Caco-2 (cell line): ENCODE data around the gene UGT1A5. TPM values are rescaled to one million over a fixed set of nuclear protein-coding genes. Genes with fewer than 3 reads are reported as not detected.

Experiments
- BruUV-seq: library from RNA; stranded (reverse); fragments of 400-500 nt; replicated peaks from 2 replicates; lab custom pipeline; 2021; lab: Mats Ljungman, UMichigan
- CTCF ChIA-PET: fragments of 300-600 bp; sonication (Branson Sonifier 250); formaldehyde crosslinking; loops from one replicate; lab custom pipeline; 2022; ENCODE audit warnings: antibody characterized with exemption; lab: Charles Lee
- POLR2A ChIA-PET: fragments of 300-600 bp; sonication (Branson Sonifier 250); formaldehyde crosslinking; loops from one replicate; lab custom pipeline; 2022; ENCODE audit warnings: antibody characterized with exemption; lab: Charles Lee
- DNase-seq, 2 experiments: peaks; one replicate each; pipeline versions ENCODE4 v3.0.0 to v3.0.0-alpha.2; 2020 to 2022
- H3K27me3 ChIP-seq: replicated peaks from 2 replicates; pipeline ENCODE4 v1.6.0; 2011; ENCODE audit warnings: low read length; ENCODE audit not compliant: control insufficient read depth, insufficient read depth
- H3K36me3 ChIP-seq: 2 replicates; pipeline ENCODE4 v1.5.1; 2011; ENCODE audit warnings: low read length; ENCODE audit not compliant: control insufficient read depth, insufficient read depth
- H3K4me1 ChIP-seq: fragments of 250-450 bp; sonication (Bioruptor Pico); 2 replicates; pipeline ENCODE4 v1.5.1; 2020; ENCODE audit warnings: mild to moderate bottlenecking
- H3K4me3 ChIP-seq: 2 replicates; pipeline ENCODE4 v1.5.1; 2011; ENCODE audit warnings: low read depth, mild to moderate bottlenecking, control low read depth, low read length
- H3K9me3 ChIP-seq: fragments of 250-450 bp; sonication (Bioruptor Pico); 2 replicates; pipeline ENCODE4 v1.5.1; 2020; ENCODE audit warnings: mild to moderate bottlenecking, moderate library complexity
- H3K27ac Mint-ChIP-seq: one replicate; pipeline ENCODE4 v1.8.0; 2022; ENCODE audit warnings: mixed read lengths; ENCODE audit not compliant: unreplicated experiment
- H3K27me3 Mint-ChIP-seq: one replicate; pipeline ENCODE4 v1.8.0; 2022; ENCODE audit warnings: mixed read lengths; ENCODE audit not compliant: insufficient read depth, unreplicated experiment
- H3K36me3 Mint-ChIP-seq: one replicate; pipeline ENCODE4 v1.8.0; 2022; ENCODE audit warnings: mild to moderate bottlenecking, mixed read lengths; ENCODE audit not compliant: insufficient read depth, unreplicated experiment
- H3K4me1 Mint-ChIP-seq: one replicate; pipeline ENCODE4 v1.8.0; 2022; ENCODE audit warnings: low read depth, mixed read lengths; ENCODE audit not compliant: unreplicated experiment
- H3K4me3 Mint-ChIP-seq: one replicate; pipeline ENCODE4 v1.8.0; 2022; ENCODE audit warnings: mild to moderate bottlenecking, moderate library complexity, mixed read lengths; ENCODE audit not compliant: unreplicated experiment
- H3K9me3 Mint-ChIP-seq: one replicate; pipeline ENCODE4 v1.8.0; 2022; ENCODE audit warnings: mixed read lengths; ENCODE audit not compliant: unreplicated experiment
- CTCF ChIP-seq, 2 experiments: fragments of 200-600 bp in 1 of 2; IDR thresholded peaks; 1 replicate in 1 of 2; 2 replicates in 1 of 2; pipeline versions ENCODE4 v1.5.1 to v1.8.0; 2011 to 2022; ENCODE audit warnings: antibody characterized with exemption in 1 of 2, control low read depth in 1 of 2, inconsistent platforms in 1 of 2, low read depth in 1 of 2, low read length in 1 of 2, mild to moderate bottlenecking in 1 of 2, moderate library complexity in 1 of 2; ENCODE audit not compliant: insufficient read depth in 1 of 2, severe bottlenecking in 1 of 2, unreplicated experiment in 1 of 2
- intact Hi-C: fragments of 100-400 bp; cut with micrococcal nuclease; formaldehyde crosslinking; loops from one replicate; pipeline ENCODE4 v1.10.0; 2022; ENCODE audit not compliant: unreplicated experiment
- total RNA-seq: library from RNA; stranded (reverse); gene quantifications from 2 replicates; pipeline ENCODE4 v1.2.3, GENCODE V29; 2022

UGT1A5 gene
- total RNA-seq, 1 experiment from 2014 or later: 1.2 TPM

DNA sequence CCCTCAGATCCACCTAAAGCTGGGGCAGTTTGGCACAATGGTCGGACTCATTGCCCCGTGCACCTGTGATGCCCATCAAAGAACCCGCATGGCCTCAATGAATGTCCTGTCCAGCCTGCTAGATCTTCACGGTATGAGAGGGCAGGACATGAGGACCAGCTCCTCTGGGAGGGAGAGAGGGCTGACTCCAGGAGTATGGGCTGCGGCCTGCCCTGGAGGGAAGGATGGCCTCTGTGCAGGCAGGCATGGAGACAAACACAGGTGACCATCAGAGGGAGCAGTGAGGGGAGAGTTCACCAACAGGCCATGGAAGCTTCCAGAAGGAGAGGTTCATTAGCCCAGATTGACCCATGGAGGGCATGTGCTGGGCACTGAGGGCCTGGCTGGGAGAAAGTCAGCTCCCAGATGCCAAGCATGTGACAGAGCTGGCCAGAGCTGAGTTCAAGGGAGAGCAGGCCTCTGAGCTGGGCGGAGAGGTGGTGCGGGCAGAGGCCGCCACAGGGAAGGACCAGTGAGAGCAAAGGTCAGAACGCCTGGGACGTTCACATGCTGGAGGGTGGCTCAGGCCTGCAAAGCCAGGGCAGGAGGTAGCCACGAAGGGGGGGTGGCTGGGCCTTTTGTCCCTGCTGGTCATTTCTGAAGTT is 105.4 kb downstream of the UGT1A5 start:
- no peaks in the 10 kb centered on the region for H3K9me3 ChIP-seq
- Mint-ChIP-seq H3K36me3 (no peaks in the 10 kb centered on the region), H3K27ac (no peak overlapping the region), H3K4me1 (no peaks in the 10 kb centered on the region), H3K4me3 (no peak overlapping the region), H3K9me3 (no peaks in the 10 kb centered on the region), H3K27me3 (no peaks in the 10 kb centered on the region)
- intact Hi-C loops: no loop called here
- ChIA-PET CTCF (no interaction called here), POLR2A (no interaction called here)
- H3K27me3 ChIP-seq: no peaks in the 10 kb centered on the region
- no TSS peak for BruUV-seq
- H3K4me3 ChIP-seq: no peak overlapping the region
- DNase-seq: no peak
- TF ChIP-seq CTCF (IDR thresholded peaks at IDR 0.05; ENCODE audit: insufficient read depth in 1 of 2, low read depth in 1 of 2, low read length in 1 of 2, severe bottlenecking in 1 of 2, unreplicated experiment in 1 of 2): no peak
- H3K4me1 ChIP-seq: no peaks in the 10 kb centered on the region
- H3K36me3 ChIP-seq: no peaks in the 10 kb centered on the region

DNA sequence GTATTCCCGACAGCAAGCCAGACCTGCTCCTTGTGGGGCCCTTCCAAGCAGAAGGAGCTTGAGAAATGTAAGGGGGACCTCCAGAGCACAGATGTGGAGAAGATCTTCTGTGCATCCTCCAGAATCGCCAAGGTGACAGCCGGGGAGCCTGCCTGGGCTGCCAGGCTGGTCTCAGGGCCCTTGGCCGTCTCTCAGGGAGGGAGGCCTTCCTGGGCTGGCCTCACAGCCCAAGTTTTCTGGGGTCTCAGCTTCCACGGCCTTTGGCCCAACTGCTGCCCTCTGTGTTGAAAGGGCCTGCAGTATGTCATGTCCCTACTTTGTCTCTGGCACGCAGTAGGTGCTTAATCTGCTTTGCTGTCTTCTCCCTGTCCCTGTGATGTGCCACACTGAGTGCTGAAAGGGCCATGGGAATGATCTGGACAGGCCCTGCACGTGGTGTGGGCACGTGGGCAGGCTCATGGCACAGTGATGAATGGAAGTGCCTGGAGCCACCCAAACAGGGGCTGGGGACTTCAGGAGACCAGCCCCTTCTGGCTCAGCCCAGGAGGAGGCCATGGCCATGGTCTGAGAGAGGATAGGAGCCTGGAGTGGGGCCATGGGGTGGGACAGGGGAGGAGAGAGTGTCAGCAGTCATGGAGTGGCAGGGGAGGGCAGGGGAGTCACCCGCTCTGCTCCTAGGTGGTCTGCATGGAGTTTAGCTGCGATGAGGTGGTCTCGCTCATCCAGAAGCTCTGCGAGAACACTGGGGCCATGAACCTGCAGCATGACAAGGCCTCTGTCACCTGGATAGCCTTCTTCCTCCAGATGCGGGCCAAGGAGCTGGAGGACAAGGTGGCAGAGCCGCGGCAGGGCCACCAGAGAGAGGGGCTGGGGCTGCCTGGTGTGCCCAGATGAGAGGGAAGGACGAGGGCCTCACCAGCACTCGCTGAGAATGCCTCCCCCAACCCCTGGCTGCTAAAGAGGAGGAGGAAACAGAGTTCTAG is 106.2 kb downstream of the UGT1A5 start:
- no peaks in the 10 kb centered on the region for H3K4me1 Mint-ChIP-seq
- H3K9me3 Mint-ChIP-seq: no peaks in the 10 kb centered on the region

More for the DNA sequence above, 106.2 kb downstream of the UGT1A5 start:
- Mint-ChIP-seq H3K4me3 (no peak overlapping the region), H3K36me3 (no peaks in the 10 kb centered on the region), H3K27ac (no peak overlapping the region), H3K27me3 (no peaks in the 10 kb centered on the region)
- Histone ChIP-seq H3K4me1 (no peaks in the 10 kb centered on the region), H3K4me3 (no peak overlapping the region), H3K27me3 (no peaks in the 10 kb centered on the region), H3K36me3 (no peaks in the 10 kb centered on the region), H3K9me3 (no peaks in the 10 kb centered on the region)
- intact Hi-C loops: no loop called here
- no peak for TF ChIP-seq CTCF (IDR thresholded peaks at IDR 0.05; ENCODE audit: insufficient read depth in 1 of 2, low read depth in 1 of 2, low read length in 1 of 2, severe bottlenecking in 1 of 2, unreplicated experiment in 1 of 2)
- no TSS peak for BruUV-seq
- CTCF ChIA-PET: no interaction called here
- POLR2A ChIA-PET: no interaction called here
- no peak for DNase-seq
